A673 (cell line): ENCODE data around the gene CYB561D2. TPM values are rescaled to one million over a fixed set of nuclear protein-coding genes. Genes with fewer than 3 reads are reported as not detected.

Experiments
- BruUV-seq: library from RNA; stranded (reverse); fragments of 400-500 nt; replicated peaks from 2 replicates; lab custom pipeline; 2021; lab: Mats Ljungman, UMichigan
- CTCF ChIA-PET: fragments of 300-600 bp; sonication (Branson Sonifier 250); formaldehyde crosslinking; loops from one replicate; lab custom pipeline; 2022; ENCODE audit warnings: antibody characterized with exemption; lab: Charles Lee
- POLR2A ChIA-PET: fragments of 300-600 bp; sonication (Branson Sonifier 250); formaldehyde crosslinking; loops from one replicate; lab custom pipeline; 2022; ENCODE audit warnings: antibody characterized with exemption; ENCODE audit not compliant: low non-redundant PET; lab: Charles Lee
- DNase-seq: peaks from one replicate; pipeline ENCODE4 v3.0.0-alpha.2; 2015; ENCODE audit warnings: low spot score
- H3K27ac ChIP-seq: fragments of 200-600 bp; sonication (generic); 2 replicates; pipeline ENCODE4 v1.5.1; 2016; ENCODE audit warnings: mixed run types, low read depth, mild to moderate bottlenecking, mixed read lengths, antibody characterized with exemption, low read length; ENCODE audit not compliant: poor library complexity, severe bottlenecking
- H3K27me3 ChIP-seq: fragments of 200-600 bp; sonication (generic); replicated peaks from 2 replicates; pipeline ENCODE4 v1.6.1; 2017; ENCODE audit warnings: mixed run types, low read depth, mild to moderate bottlenecking, mixed read lengths, antibody characterized with exemption, low read length; ENCODE audit not compliant: insufficient read depth, poor library complexity
- H3K36me3 ChIP-seq: fragments of 200-600 bp; sonication (generic); 2 replicates; pipeline ENCODE4 v1.6.1; 2016; ENCODE audit warnings: mixed run types, mild to moderate bottlenecking, mixed read lengths, antibody characterized with exemption, low read length; ENCODE audit not compliant: insufficient read depth, poor library complexity, severe bottlenecking
- H3K4me1 ChIP-seq: fragments of 200-600 bp; sonication (generic); 2 replicates; pipeline ENCODE4 v1.6.1; 2017; ENCODE audit warnings: mixed run types, mild to moderate bottlenecking, mixed read lengths, antibody characterized with exemption, low read length; ENCODE audit not compliant: insufficient read depth, poor library complexity, severe bottlenecking
- H3K4me3 ChIP-seq: fragments of 200-600 bp; sonication (generic); 2 replicates; pipeline ENCODE4 v1.5.1; 2016; ENCODE audit warnings: low read depth, mixed run types, mild to moderate bottlenecking, mixed read lengths, low read length; ENCODE audit not compliant: poor library complexity, severe bottlenecking
- H3K9me3 ChIP-seq: fragments of 200-600 bp; sonication (generic); 2 replicates; pipeline ENCODE4 v1.6.1; 2016; ENCODE audit warnings: mixed run types, low read depth, mild to moderate bottlenecking, mixed read lengths, antibody characterized with exemption, low read length; ENCODE audit not compliant: poor library complexity, severe bottlenecking
- CTCF ChIP-seq: fragments of 300-800, 200-600 bp; sonication (generic); conservative IDR thresholded peaks from 2 replicates; pipeline ENCODE4 v1.5.1; 2017; ENCODE audit warnings: low read depth, mild to moderate bottlenecking, antibody characterized with exemption, low read length, moderate library complexity, mixed read lengths
- EZH2 ChIP-seq: fragments of 200-600 bp; sonication (generic); IDR thresholded peaks from 2 replicates; pipeline ENCODE4 v1.6.1; 2017; ENCODE audit warnings: borderline replicate concordance, low read depth, mild to moderate bottlenecking, mixed read lengths, antibody characterized with exemption, low read length; ENCODE audit not compliant: poor library complexity, severe bottlenecking
- intact Hi-C: fragments of 100-400 bp; cut with micrococcal nuclease; formaldehyde crosslinking; loops from one replicate; pipeline ENCODE4 v1.10.0; 2022; ENCODE audit not compliant: unreplicated experiment
- total RNA-seq: library from RNA; stranded (reverse); gene quantifications from 2 replicates; pipeline ENCODE4 v1.2.3, GENCODE V29; 2021

The CYB561D2 gene
- total RNA-seq, 1 experiment from 2014 or later = 8.2 TPM

GRCh38 chr3:50378024-50378423 lies 27.4 kb downstream of the CYB561D2 start:
- DNase-seq = no peak
- Histone ChIP-seq H3K4me1 (no peaks in the 10 kb centered on the region), H3K27me3 (no peaks in the 10 kb centered on the region), H3K4me3 (no peak overlapping the region), H3K36me3 (no peaks in the 10 kb centered on the region), H3K9me3 (no peaks in the 10 kb centered on the region), H3K27ac (no peak overlapping the region)
- intact Hi-C loops = no loop called here
- no TSS peak for BruUV-seq
- TF ChIP-seq CTCF (no peak), EZH2 (no peak)
- ChIA-PET CTCF (no interaction called here), POLR2A (no interaction called here)

- no peaks in the 10 kb centered on the region for H3K4me1 ChIP-seq
- no peaks in the 10 kb centered on the region for H3K36me3 ChIP-seq
- BruUV-seq = no TSS peak
- no peaks in the 10 kb centered on the region for H3K9me3 ChIP-seq
- TF ChIP-seq EZH2 = no peak
- TF ChIP-seq CTCF = no peak
- no peak overlapping the region for H3K27ac ChIP-seq
- H3K27me3 ChIP-seq = no peaks in the 10 kb centered on the region
- POLR2A ChIA-PET = no interaction called here
- H3K4me3 ChIP-seq = no peak overlapping the region
- intact Hi-C loops = no loop called here
- CTCF ChIA-PET = no interaction called here
- DNase-seq = no peak
These were observed 28.1 kb downstream of the CYB561D2 start for GRCh38 chr3:50378757-50379156.

- no peak overlapping the region for H3K27ac ChIP-seq
These were observed 29.9 kb downstream of the CYB561D2 start for GRCh38 chr3:50380405-50381085.

GRCh38 chr3:50381383-50381782 lies 30.7 kb downstream of the CYB561D2 start:
- POLR2A ChIA-PET = no interaction called here

More at GRCh38 chr3:50380405-50381085, 29.9 kb downstream of the CYB561D2 start:
- no peaks in the 10 kb centered on the region for H3K27me3 ChIP-seq
- H3K4me3 ChIP-seq = no peak overlapping the region
- no peak for DNase-seq
- ChIA-PET POLR2A (no interaction called here), CTCF (no interaction called here)
- BruUV-seq = no TSS peak
- TF ChIP-seq EZH2 = no peak
- no peaks in the 10 kb centered on the region for H3K36me3 ChIP-seq
- intact Hi-C loops = no loop called here
- no peaks in the 10 kb centered on the region for H3K9me3 ChIP-seq
- H3K4me1 ChIP-seq = no peaks in the 10 kb centered on the region

More at GRCh38 chr3:50381383-50381782, 30.7 kb downstream of the CYB561D2 start:
- H3K36me3 ChIP-seq = no peaks in the 10 kb centered on the region
- TF ChIP-seq EZH2 = no peak
- no peak for TF ChIP-seq CTCF
- H3K27me3 ChIP-seq = no peaks in the 10 kb centered on the region
- BruUV-seq = no TSS peak
- CTCF ChIA-PET = no interaction called here
- intact Hi-C loops = no loop called here
- no peak overlapping the region for H3K27ac ChIP-seq
- no peaks in the 10 kb centered on the region for H3K9me3 ChIP-seq
- H3K4me3 ChIP-seq = no peak overlapping the region
- H3K4me1 ChIP-seq = no peaks in the 10 kb centered on the region
- no peak for DNase-seq
